Motor neuron (in vitro differentiated cells): ENCODE data around the gene BICD1. TPM values are rescaled to one million over a fixed set of nuclear protein-coding genes. Genes with fewer than 3 reads are reported as not detected.

ENCODE experiments used
- ATAC-seq, 8 experiments: fragments of 200-7000 bp; cut with Tn5 transposase; replicated peaks in 6 of 8; 2 replicates each; pipeline ENCODE4 v1.8.0; 2021; ENCODE audit warnings: mild to moderate bottlenecking in 8 of 8, moderate library complexity in 8 of 8
- H3K27ac ChIP-seq, 2 donors: fragments of 250-450 bp; sonication (Bioruptor Pico); 2 replicates each; pipeline ENCODE4 v1.9.0; 2021; ENCODE audit warnings: antibody characterized with exemption in 2 of 2, mild to moderate bottlenecking in 2 of 2, moderate library complexity in 1 of 2
- H3K4me1 ChIP-seq, 2 donors: fragments of 250-450 bp; sonication (Bioruptor Pico); replicated peaks in 1 of 2; 2 replicates each; pipeline ENCODE4 v1.6.1; 2021; ENCODE audit warnings: antibody characterized with exemption in 2 of 2, mild to moderate bottlenecking in 2 of 2, moderate library complexity in 1 of 2
- H3K4me3 ChIP-seq, 5 donors: fragments of 250-450 bp; sonication (Bioruptor Pico); 2 replicates each; pipeline ENCODE4 v1.9.0; 2021; ENCODE audit warnings: antibody characterized with exemption in 5 of 5, mild to moderate bottlenecking in 5 of 5, moderate library complexity in 4 of 5
- WGBS, 10 experiments: fragments of 450-650 bp; shearing (Covaris generic); methylation state at CpG; one replicate each; pipeline ENCODE4 v1.0.0; 2022; 5-methylcytosine and 5-hydroxymethylcytosine counted together
- in situ Hi-C, 9 experiments: fragments of 400-800 bp; cut with MboI; loops; one replicate each; pipeline ENCODE4 v1.15.0; 2021; ENCODE audit warnings: low sequenced_read_pairs in 9 of 9, low pct_unique_long_range_greater_than_20kb in 2 of 9; ENCODE audit not compliant: unreplicated experiment in 9 of 9
- total RNA-seq, 8 experiments: library from RNA; unstranded; fragments of 300-600 nt; gene quantifications; 2 replicates each; pipeline versions ENCODE4 v1.2.3 to v1.2.4, GENCODE V29; 2022

BICD1 gene
- total RNA-seq, 8 experiments from 2014 or later: 5.1 to 63.4 (median 27.8) TPM

GRCh38 chr12:32285489-32285888, 178.8 kb downstream of the BICD1 start:
- Histone ChIP-seq H3K27ac (peak overlapping the region; percentile 3 to 40), H3K4me1 (peaks cover 4 to 27% of the 10 kb centered on the region in 2 donors), H3K4me3 (no peak overlapping the region)
- peak in 4 of 8 experiments; percentile 27 to 79 (median 46) for ATAC-seq
- in situ Hi-C loops: loop anchor here in 1 of 9 experiments (25.0 kb wide), 1 partner anchor 623 kb away; the partner anchor contains the start of gene ETFBKMT
- WGBS, 10 experiments: 43 to 93% (median 80%) methylated on average over 1 to 2 of the region's 2 CpGs; no CpG with 5 or more reads in 1 of the 10 experiments

- in situ Hi-C loops: loop anchor here in 1 of 9 experiments (25.0 kb wide), 1 partner anchor 628 kb away; the partner anchor contains the start of gene ETFBKMT
- H3K4me1 ChIP-seq: peaks cover 4 to 18% of the 10 kb centered on the region in 2 donors
- peak in 2 of 8 experiments; percentile 97 to 100 for ATAC-seq
- no peak overlapping the region for H3K4me3 ChIP-seq
- H3K27ac ChIP-seq: no peak overlapping the region
These were observed 183.8 kb downstream of the BICD1 start for GRCh38 chr12:32290411-32290810.

- no peak for ATAC-seq
- H3K27ac ChIP-seq: no peak overlapping the region
- in situ Hi-C loops: loop anchor here in 1 of 9 experiments (25.0 kb wide), 1 partner anchor 630 kb away; the partner anchor contains the start of gene ETFBKMT
- WGBS, 10 experiments: 50 to 100% (median 98%) methylated on average over 1 to 4 of the region's 4 CpGs
- H3K4me1 ChIP-seq: peaks cover 0 to under 1% of the 10 kb centered on the region in 2 donors
- H3K4me3 ChIP-seq: no peak overlapping the region
These were observed 185.5 kb downstream of the BICD1 start for GRCh38 chr12:32292151-32292550.

- Histone ChIP-seq H3K4me3 (no peak overlapping the region), H3K27ac (no peak overlapping the region), H3K4me1 (no peaks in the 10 kb centered on the region)
- no peak for ATAC-seq
- WGBS, 10 experiments: 75 to 100% (median 94%) methylated on average over 2 to 6 of the region's 6 CpGs; no CpG with 5 or more reads in 1 of the 10 experiments
- in situ Hi-C loops: loop anchor here in 1 of 9 experiments (25.0 kb wide), 1 partner anchor 632 kb away; the partner anchor contains the start of gene ETFBKMT
These were observed 187.3 kb downstream of the BICD1 start for GRCh38 chr12:32293808-32294419.

GRCh38 chr12:32296567-32296966, 189.9 kb downstream of the BICD1 start:
- no peak for ATAC-seq
- 51 to 86% (median 79%) methylated on average over 1 to 4 of the region's 4 CpGs; no CpG with 5 or more reads in 3 of the 10 experiments for WGBS, 10 experiments

GRCh38 chr12:32298917-32299316, 192.3 kb downstream of the BICD1 start:
- 48 to 100% (median 83%) methylated on average over 1 to 3 of the region's 3 CpGs; no CpG with 5 or more reads in 2 of the 10 experiments for WGBS, 10 experiments
- in situ Hi-C loops: loop anchor here in 1 of 9 experiments (25.0 kb wide), 1 partner anchor 637 kb away; the partner anchor contains the start of gene ETFBKMT

More at GRCh38 chr12:32296567-32296966, 189.9 kb downstream of the BICD1 start:
- H3K4me3 ChIP-seq: no peak overlapping the region
- H3K27ac ChIP-seq: no peak overlapping the region
- no peaks in the 10 kb centered on the region for H3K4me1 ChIP-seq
- in situ Hi-C loops: loop anchor here in 1 of 9 experiments (25.0 kb wide), 1 partner anchor 634 kb away; the partner anchor contains the start of gene ETFBKMT

GRCh38 chr12:32301216-32301615, 194.6 kb downstream of the BICD1 start:
- no peak for ATAC-seq
- no peaks in the 10 kb centered on the region for H3K4me1 ChIP-seq
- no peak overlapping the region for H3K4me3 ChIP-seq
- WGBS, 10 experiments: 67 to 100% (median 96%) methylated on average over 1 to 5 of the region's 5 CpGs; no CpG with 5 or more reads in 1 of the 10 experiments
- in situ Hi-C loops: loop anchor here in 4 of 9 experiments (10.0 to 25.0 kb wide), 5 partner anchors 236 to 639 kb away; partner anchors contain the start of gene ETFBKMT (in 3 of the 4)
- no peak overlapping the region for H3K27ac ChIP-seq

More at GRCh38 chr12:32298917-32299316, 192.3 kb downstream of the BICD1 start:
- Histone ChIP-seq H3K4me3 (no peak overlapping the region), H3K27ac (no peak overlapping the region), H3K4me1 (no peaks in the 10 kb centered on the region)
- ATAC-seq: no peak

- ATAC-seq: peak in 4 of 8 experiments; percentile 47 to 66 (median 56)
- in situ Hi-C loops: loop anchor here in 4 of 9 experiments (10.0 to 25.0 kb wide), 5 partner anchors 238 to 640 kb away; partner anchors contain the start of gene ETFBKMT (in 3 of the 4)
- no peaks in the 10 kb centered on the region for H3K4me1 ChIP-seq
- H3K27ac ChIP-seq: no peak overlapping the region
- no peak overlapping the region for H3K4me3 ChIP-seq
- 50 to 100% (median 73%) methylated on average over 3 to 5 of the region's 6 CpGs; no CpG with 5 or more reads in 1 of the 10 experiments for WGBS, 10 experiments
These were observed 195.8 kb downstream of the BICD1 start for GRCh38 chr12:32302218-32303173.

- 4 to 100% (median 80%) methylated on average over 1 to 5 of the region's 5 CpGs; no CpG with 5 or more reads in 1 of the 10 experiments for WGBS, 10 experiments
- H3K27ac ChIP-seq: no peak overlapping the region
- in situ Hi-C loops: loop anchor here in 4 of 9 experiments (10.0 to 25.0 kb wide), 5 partner anchors 238 to 641 kb away; partner anchors contain the start of gene ETFBKMT (in 3 of the 4)
These were observed 196.5 kb downstream of the BICD1 start for GRCh38 chr12:32303174-32303549.

GRCh38 chr12:32305163-32305562, 198.5 kb downstream of the BICD1 start:
- H3K27ac ChIP-seq: no peak overlapping the region
- in situ Hi-C loops: loop anchor here in 4 of 9 experiments (10.0 to 25.0 kb wide), 5 partner anchors 240 to 643 kb away; partner anchors contain the start of gene ETFBKMT (in 3 of the 4)
- H3K4me1 ChIP-seq: peaks cover 3 to 4% of the 10 kb centered on the region in 2 donors
- WGBS, 10 experiments: 0 to 100% (median 72%) methylated on average over 1 of the region's 1 CpG; no CpG with 5 or more reads in 1 of the 10 experiments
- no peak for ATAC-seq
- no peak overlapping the region for H3K4me3 ChIP-seq

More at GRCh38 chr12:32303174-32303549, 196.5 kb downstream of the BICD1 start:
- ATAC-seq: peak in 3 of 8 experiments; percentile 92 to 99 (median 95)
- no peaks in the 10 kb centered on the region for H3K4me1 ChIP-seq
- no peak overlapping the region for H3K4me3 ChIP-seq

- Histone ChIP-seq H3K27ac (no peak overlapping the region), H3K4me3 (no peak overlapping the region), H3K4me1 (peaks cover 14 to 23% of the 10 kb centered on the region in 2 donors)
- ATAC-seq: no peak
- WGBS, 10 experiments: 72 to 100% (median 91%) methylated on average over 1 to 3 of the region's 3 CpGs
- in situ Hi-C loops: loop anchor here in 4 of 9 experiments (10.0 to 25.0 kb wide), 5 partner anchors 243 to 645 kb away; partner anchors contain the start of gene ETFBKMT (in 3 of the 4)
These were observed 200.7 kb downstream of the BICD1 start for GRCh38 chr12:32307326-32307725.
